NCI-H2196 (cell line): Measurements from ENCODE around the gene GSTO2.

Experiments
- DNase-seq: peaks from one replicate; lab custom pipeline; 2025; ENCODE audit not compliant: unreplicated experiment; lab: John Stamatoyannopoulos, UW

GSTO2 gene

DNA sequence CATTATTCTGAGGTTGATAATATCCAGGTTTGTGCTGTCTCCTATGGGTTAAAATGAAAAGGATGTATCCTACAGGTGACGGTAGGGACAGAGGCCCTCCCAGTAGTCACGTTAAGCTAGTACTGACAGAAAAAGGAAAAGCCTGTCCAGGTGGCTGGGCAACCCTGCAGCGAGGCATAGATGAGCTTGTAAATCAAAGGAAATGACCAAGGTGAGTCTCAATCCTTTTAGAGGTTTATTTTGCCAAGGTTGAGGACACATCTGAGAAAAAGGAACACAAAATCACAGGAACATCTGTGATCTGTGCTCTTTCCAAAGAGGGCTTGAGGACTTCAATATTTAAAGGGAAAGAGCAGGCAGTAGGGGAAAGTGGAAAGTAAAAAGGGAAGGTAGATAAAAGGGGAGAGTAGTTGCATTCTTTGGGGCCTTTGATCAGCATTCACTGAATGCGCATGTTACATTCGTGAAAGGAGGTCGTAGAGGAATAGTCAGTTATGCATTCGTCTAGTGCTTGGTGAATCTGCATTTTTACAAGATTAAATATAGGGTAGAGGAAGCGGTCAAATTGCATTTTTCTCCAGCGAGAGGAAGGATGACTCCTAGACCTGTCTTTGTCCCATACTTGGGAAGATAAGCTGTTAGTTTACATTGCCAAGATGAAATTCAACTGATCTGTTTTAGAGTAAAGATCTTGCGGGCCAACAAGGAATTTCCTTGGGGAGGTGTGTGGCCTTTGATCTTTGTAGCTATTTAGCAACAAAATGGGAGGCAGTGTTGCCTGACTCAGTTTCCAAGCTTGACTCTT is 15.2 kb upstream of the GSTO2 start:
- DNase-seq: no peak

DNA sequence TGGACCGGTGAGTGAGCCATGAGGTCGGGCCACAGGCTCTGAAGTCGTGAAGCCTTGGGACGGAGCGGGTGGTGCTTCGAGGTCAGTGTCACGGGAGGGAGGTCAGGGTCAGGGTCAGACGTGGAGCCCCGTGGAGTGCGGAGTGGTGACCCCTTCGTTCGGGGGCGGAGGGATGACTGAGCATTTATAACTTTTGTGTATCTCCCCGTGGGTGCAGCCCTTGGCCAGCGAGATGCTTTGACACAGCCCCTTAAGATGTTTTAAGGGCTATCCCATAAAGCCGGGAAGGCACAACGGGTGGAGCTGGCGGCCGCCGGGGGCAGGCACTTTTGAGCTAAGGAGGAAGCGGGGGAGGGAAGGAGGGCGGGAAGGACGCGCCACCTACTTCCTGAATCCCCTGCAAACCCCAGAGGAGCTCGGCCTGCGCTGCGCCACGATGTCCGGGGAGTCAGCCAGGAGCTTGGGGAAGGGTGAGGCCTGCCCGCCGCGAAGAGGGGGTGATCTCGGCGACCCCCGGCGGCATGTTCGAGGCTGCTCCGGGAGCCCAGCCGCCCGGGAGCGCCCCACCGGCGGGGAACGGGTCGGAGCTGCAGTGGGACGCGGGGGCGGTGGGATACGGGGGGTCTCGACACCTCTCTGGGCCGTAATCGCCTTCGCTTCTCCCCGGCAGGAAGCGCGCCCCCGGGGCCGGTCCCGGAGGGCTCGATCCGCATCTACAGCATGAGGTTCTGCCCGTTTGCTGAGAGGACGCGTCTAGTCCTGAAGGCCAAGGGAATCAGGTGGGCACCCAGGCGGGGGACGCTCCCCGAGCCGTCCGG is 14.3 kb upstream of the GSTO2 start, which contains the start of gene GSTO1:
TSS of gene GSTO1 (plus strand) at position 400 of the 818 bp plus-strand sequence. CDS start at position 437, 37 bp downstream.
- peak; percentile 3 for DNase-seq

DNA sequence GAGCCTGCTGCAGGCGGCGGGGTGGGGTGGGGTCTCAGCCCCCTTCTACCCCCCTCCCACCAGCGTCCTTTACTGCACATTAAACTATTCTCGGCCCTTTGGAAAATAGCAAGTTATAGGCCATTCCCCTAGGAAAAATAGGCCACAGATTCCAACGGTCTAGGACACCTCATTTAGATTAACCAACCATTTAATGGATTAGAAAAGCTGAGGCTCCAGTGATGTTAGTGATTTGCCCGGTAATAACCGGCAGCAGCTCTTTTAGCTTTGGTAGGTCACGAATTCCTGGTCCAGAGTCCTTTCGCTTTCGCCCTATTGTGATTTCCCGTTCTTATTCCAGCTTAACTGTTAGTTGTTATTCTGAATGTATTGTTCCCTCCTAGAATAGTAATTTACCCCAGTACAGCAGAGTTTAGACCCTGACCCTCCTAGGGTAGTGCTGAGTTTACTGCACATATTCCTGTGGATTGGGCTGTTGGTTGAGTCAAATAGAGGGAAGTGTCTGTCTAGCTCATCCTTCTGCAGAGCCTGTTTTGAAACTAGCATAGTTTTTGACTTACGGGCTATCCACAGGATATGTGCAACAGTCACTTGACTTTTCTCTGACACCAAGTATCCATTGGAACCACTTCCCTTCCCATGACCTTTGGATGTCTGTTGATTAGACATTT is 13.5 kb upstream of the GSTO2 start:
- DNase-seq: peak; percentile 1

DNA sequence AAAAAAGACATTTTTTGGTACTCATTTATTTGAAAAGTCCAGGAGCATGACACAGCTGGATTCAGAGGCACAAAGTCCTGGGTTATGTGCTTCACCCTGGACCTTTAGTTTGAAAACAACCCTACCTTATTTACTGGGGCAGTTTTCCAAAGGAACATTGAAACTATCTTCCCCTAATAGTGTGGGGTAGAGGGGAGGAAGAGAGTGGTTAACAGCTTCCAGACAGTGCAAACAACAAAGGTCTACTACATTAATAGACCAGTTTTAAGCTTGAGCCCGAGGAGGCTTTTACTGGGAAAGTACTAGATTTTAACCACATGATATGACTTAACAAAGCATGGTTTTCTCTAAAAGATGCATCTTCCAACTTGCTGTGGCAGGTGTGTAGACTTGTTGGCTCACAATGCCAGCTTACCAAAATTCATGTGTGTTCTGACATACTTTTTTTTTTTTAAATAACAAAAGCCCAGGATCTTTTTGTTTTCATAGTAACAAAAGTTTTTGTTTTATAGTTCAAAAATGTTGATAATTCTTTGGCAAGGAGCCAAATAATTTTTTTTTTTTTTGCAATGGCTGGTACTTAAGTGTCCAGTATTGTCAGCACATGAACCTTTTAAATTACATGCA is 12.5 kb upstream of the GSTO2 start:
- no peak for DNase-seq

DNA sequence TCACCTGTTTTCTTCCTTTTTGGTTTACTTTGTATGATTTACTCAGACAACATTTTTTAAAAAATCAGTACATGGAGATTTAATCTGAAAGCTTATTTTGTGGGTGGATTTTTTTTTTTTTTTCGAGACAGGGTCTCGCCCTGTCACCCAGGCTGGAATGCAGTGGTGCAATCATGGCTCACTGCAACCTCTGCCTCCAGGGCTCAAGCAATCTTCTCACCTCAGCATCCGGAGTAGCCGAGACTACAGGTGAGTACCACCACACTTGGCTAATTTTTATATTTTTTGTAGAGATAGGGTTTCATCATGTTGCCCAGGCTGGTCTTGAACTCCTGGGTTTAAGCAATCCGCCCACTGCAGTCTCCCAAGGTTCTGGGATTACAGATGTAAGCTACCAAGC is 11.7 kb upstream of the GSTO2 start:
- no peak for DNase-seq

DNA sequence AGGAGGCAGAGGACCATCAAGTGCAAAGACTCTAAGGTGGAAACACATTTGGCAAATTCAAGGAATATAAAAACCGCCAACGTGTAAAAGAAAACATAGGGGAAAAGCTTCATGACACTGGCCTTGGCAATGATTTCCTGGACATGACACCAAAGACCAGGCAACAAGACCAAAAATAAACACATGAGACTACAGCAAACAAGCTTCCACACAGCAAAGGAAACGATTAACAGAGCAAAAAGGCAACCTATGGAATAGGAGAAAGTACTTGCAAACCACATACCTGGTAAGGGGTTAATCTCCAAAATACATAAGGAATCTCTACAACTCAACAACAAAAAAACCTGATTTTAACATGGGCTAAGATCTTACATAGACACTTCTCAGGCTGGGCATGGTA is 10.8 kb upstream of the GSTO2 start:
- DNase-seq: no peak

DNA sequence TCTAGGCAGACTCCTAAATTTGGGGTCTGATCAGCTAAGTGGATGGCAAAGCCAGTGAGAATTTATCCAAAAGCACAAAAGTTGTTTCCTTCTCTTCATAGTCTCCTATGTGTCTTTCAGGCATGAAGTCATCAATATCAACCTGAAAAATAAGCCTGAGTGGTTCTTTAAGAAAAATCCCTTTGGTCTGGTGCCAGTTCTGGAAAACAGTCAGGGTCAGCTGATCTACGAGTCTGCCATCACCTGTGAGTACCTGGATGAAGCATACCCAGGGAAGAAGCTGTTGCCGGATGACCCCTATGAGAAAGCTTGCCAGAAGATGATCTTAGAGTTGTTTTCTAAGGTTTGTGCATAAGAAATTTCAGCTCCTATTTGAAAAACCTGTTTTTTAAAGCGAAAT is 9.5 kb upstream of the GSTO2 start:
- no peak for DNase-seq

DNA sequence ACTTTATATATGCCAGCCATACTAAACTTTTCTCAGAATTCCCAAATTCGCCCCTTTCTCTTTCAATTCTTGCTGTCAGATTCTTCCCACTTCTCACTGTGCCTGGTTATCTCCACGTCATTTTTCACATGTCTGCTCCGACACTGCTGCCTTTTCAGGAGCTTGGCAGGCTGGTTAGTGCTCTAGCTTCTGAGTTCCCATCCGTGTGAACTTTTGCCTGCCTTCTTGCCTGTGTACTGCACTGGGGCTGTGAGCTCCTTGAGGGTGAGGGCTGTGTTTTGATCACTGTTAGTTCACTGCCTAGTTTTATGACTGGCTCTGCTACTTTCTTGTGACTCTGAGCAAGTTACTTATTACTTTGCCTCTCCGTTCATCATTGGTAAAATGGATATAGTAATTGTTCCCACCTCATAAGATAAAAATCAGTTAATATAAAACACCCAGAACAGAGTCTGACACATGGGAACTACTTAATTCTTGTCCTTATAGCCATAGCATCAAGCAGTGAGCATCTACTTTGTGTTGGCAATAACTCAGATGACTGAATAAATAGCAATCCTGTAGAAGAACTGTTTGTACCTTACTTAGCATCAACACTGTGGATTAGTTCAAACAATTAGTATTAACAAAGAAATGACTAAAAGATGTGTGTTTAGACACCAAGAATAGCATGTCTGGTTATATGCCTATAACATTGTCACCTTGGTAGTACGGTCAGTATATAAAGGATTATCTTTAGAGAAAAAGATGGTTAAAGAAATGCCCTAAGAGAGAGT is 8.8 kb upstream of the GSTO2 start:
- DNase-seq: no peak

DNA sequence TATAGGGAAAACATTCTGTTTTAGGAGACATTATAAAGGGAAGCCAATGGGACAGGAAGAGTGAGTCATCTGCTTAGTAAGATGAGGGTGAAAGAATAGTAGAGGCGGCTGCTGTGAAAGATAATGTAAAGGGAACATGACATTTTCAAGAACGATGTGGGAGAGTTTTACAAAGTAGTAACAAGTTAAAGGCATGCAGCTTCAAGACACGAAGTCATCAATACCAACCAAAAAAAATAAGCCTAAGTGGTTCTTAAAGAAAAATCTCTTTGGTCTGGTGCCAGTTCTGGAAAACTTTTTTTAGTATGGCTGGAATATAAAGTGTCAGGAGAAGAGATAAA is 8.2 kb upstream of the GSTO2 start:
- no peak for DNase-seq

DNA sequence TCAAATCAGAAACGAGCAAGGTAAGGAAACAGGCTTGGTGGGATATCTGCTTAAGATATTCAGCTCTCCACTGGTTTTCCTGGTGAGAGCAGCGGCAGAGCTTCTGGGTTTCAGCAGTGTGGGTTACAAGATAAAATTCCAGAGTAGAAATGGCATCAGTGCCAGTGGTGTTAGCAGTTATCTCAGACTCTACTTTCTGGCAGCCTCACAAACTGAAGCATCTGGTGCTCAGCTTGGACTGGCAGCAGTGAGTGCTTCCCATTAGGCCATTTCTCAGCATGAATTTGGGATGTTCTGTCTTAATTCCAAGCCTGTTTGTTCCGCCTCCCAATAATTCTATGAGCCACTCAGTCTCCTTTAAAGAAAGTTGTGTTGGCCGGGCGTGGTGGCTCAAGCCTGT is 6.9 kb upstream of the GSTO2 start:
- DNase-seq: no peak

DNA sequence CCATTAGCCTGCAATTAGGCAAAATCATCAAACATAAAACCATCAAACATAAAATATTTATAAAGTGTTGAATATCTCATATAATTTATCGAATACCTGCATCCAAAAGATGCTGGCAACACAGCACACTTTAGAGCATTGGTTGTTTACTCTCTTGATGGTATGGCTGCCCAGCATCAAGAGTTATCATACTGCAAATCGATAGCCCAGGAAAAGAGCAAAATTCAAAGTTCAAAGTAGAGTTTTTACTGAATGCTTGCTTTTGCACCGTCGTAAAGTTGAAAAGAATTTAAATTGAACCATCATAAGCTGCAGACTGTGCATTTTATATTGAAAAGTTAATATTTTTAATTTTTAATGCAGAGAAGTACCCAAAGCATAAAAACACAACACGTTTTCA is 4.2 kb upstream of the GSTO2 start:
- DNase-seq: no peak

DNA sequence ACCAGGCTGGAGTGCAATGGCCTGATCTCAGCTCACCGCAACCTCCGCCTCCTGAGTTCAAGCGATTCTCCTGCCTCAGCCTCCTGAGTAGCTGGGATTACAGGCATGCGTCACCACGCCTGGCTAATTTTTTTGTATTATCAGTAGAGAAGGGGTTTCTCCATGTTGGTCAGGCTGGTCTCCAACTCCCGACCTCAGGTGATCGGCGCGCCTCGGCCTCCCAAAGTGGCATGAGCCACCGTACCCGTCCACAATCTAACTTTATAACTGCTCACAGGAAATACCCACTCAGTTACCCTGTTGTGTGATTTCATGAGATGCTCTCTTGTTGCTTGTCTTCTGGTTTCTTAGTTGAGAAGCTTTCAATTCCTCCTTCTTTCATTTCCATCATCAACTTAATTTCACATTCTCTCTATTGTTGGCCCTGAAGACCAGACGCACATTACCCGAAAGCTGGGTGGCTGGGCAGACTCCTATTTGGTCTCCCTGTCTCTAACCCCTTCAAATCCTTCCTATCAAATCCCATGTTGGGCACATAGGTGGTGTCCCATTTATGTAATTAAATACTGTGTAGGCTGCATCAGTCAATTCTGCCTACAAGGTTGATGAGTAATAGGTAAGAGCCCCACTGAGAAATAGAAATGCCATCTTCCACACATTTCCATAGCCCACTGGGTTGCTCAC is 1.1 kb upstream of the GSTO2 start:
- DNase-seq: no peak

DNA sequence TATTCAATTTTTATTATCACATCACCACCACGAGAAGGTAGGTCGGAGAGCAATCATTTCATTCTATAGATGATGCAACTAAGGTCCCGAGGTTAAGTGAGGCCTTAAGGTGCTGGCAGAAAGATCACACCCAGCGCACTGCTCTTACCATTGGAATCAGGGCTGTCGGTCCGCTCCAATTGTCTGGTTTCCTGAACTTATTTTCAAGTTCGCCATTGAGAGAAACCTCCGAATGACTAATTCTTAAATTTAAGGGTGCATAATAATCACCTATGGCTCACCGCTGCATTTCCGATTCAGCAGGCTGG is 625 bp upstream of the GSTO2 start:
- no peak for DNase-seq

DNA sequence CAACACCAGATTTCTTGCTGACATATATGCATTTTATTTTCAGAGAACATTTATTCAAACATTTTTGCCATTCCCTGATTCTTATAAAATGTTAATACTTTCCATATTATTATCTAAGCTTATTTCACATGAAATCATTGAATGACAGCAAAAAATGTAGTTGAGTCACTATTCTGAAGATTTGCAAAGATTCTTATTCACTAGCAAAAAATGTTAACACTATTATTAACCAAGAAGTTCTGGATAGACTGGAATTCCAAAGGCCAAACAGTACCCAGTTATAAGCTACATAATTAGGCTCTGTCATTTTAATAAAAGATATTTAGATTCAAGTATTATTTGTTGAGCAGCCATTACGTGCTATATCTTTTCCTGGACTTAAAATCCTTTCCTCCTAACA is 4.3 kb downstream of the GSTO2 start:
- DNase-seq: no peak

DNA sequence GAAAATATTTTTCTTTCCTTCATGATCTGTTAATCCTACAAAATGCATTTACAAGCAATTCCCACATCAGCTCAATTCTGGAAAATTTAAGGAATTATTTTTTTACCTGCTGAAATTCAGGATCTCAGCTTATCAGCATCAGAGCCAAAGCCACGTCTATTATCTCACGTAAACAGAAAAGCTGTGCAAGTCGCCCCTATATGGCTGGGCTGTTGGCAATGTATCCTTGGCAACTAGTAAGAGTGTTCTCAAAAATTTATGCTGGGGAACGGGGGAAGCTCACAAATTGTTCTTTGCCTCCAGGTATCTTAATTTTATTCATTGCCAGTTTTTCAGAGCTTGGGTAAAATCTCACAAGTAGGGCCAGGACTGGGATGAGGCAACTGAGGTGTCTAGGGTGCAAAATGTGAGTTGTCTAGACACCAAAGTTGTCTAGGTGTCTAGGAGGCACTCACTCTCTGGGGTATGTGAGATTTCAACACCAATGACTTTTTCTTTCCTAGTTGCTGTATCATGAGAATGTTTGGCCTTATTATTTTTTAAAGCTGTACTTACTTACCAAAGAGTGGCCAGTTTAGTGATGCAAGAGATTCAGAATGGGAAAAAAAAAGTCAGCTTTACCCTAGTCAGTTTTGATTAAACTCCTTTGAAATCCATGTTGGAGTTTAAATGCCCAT is 5.1 kb downstream of the GSTO2 start:
- no peak for DNase-seq

DNA sequence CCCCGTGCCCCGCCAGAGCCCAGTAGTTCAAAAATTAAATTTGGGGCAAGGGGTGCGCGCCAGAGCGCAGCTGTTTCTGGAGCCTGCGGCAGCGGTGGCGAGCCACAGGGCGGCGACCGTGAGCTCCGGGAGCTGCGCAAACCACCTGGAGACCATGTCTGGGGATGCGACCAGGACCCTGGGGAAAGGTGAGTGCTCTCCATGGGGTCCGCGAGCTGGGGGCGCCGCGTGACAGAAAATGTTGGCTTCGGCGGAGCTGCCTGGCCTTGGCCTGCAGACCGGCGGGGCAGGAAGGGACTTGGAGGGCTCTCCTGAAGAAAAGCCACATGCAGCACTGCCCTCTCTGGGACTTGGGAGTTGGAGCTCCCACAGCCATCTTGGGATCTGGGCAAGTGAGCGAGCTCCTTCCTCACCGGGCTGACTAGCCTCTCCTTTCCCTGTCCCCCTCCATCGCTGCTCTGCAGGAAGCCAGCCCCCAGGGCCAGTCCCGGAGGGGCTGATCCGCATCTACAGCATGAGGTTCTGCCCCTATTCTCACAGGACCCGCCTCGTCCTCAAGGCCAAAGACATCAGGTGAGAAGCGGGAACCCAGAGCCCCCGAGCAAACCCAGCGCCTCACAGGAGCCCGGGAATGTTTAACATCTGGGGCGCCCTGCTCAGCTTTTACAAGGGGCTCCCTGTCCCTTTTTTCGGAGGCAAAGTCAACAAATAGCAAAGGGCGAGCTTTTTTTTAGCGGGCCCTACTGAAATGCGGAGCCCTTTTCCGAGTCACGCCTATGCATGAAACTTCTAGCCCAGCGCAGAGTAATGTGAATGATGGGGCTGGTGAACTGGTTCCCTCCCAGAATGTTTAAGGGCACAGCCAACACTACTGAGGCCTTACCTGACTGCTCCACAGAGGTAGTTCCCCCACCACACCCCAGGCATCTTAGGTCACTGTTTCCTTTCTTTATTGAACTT is 6.1 kb downstream of the GSTO2 start:
- no peak for DNase-seq

DNA sequence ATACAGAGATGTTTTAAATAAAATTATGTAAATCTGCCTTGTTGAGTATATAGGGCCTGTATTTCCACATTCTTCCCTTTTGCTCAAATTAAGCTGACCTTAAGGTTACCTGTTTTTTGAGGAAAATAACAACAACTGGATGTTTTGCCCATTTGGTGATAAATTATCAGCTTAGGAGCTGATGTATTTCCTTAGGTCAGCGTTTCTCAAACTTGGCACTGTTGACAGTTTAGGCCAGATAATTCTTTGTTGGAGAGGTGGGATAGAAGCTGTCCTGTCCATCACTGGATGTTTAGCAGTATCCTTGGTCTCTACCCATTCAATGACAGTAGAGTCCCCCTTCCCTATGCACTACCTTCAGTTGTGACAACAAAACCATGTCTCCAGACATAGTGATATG is 7.2 kb downstream of the GSTO2 start:
- no peak for DNase-seq

DNA sequence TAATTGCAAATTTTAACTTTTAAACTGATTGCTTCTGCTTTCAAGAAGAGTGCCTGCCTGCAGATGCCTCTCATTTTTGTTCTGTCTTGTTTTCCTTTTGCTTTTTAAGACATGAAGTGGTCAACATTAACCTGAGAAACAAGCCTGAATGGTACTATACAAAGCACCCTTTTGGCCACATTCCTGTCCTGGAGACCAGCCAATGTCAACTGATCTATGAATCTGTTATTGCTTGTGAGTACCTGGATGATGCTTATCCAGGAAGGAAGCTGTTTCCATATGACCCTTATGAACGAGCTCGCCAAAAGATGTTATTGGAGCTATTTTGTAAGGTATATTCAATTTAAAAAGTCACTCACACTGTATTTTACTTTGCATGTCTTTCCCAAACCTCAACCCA is 8.8 kb downstream of the GSTO2 start:
- DNase-seq: peak; percentile 60
